B cell (primary cell): ENCODE data around the gene RAC2. TPM values are rescaled to one million over a fixed set of nuclear protein-coding genes. Genes with fewer than 3 reads are reported as not detected.

Experiments
- ATAC-seq: fragments of 200-7000 bp; cut with Tn5 transposase; one replicate; pipeline ENCODE4 v1.10.0; 2021; ENCODE audit warnings: low read depth, mild to moderate bottlenecking, moderate number of reproducible peaks, moderate library complexity
- CTCF ChIA-PET: fragments of 350-600 bp; sonication (Branson Sonifier 250); formaldehyde crosslinking; loops from one replicate; lab custom pipeline; 2021; ENCODE audit warnings: antibody characterized with exemption, inconsistent platforms; lab: Charles Lee
- POLR2A ChIA-PET: fragments of 350-600 bp; sonication (Branson Sonifier 250); formaldehyde crosslinking; loops from one replicate; lab custom pipeline; 2021; ENCODE audit warnings: antibody characterized with exemption; lab: Charles Lee
- DNase-seq: peaks from one replicate; pipeline ENCODE4 v3.0.0; 2013
- H2AFZ ChIP-seq: 2 replicates; pipeline ENCODE4 v1.6.1; 2012; ENCODE audit warnings: mild to moderate bottlenecking, low read depth, low read length; ENCODE audit not compliant: insufficient read depth, poor library complexity, severe bottlenecking
- H3K27ac ChIP-seq, 2 donors: 1 replicate in 1 of 2; 2 replicates in 1 of 2; pipeline ENCODE4 v1.5.1; 2012 to 2013; ENCODE audit warnings: low read length in 2 of 2, mild to moderate bottlenecking in 2 of 2, moderate library complexity in 1 of 2
- H3K27me3 ChIP-seq, 4 experiments: fragments of 200-600 bp in 1 of 4; sonication (generic) in 1 of 4; replicated peaks in 1 of 4; 1 replicate in 2 of 4; 2 replicates in 2 of 4; pipeline versions ENCODE4 v1.6.1 to v1.7.0; 2013 to 2016; ENCODE audit warnings: low read length in 3 of 4, mild to moderate bottlenecking in 2 of 4, mixed read lengths in 1 of 4, moderate library complexity in 1 of 4; ENCODE audit not compliant: insufficient read depth in 4 of 4, control insufficient read depth in 3 of 4; ENCODE audit errors: control extremely low read depth in 1 of 4
- H3K36me3 ChIP-seq, 2 experiments: replicated peaks in 1 of 2; 1 replicate in 1 of 2; 2 replicates in 1 of 2; pipeline versions ENCODE4 v1.6.1 to v1.7.1; 2013; ENCODE audit warnings: low read length in 1 of 2; ENCODE audit not compliant: insufficient read depth in 2 of 2, control insufficient read depth in 1 of 2; ENCODE audit errors: control extremely low read depth in 1 of 2, extremely low read depth in 1 of 2
- H3K4me1 ChIP-seq, 2 donors: fragments of 200-600 bp in 1 of 2; sonication (generic) in 1 of 2; 1 replicate in 1 of 2; 2 replicates in 1 of 2; pipeline versions ENCODE4 v1.5.1 to v1.6.1; 2013 to 2017; ENCODE audit warnings: low read length in 2 of 2; ENCODE audit not compliant: control insufficient read depth in 2 of 2, insufficient read depth in 2 of 2
- H3K4me2 ChIP-seq: replicated peaks from 2 replicates; pipeline ENCODE3; 2012; ENCODE audit warnings: mild to moderate bottlenecking, low read depth, low read length; ENCODE audit not compliant: poor library complexity, severe bottlenecking
- H3K4me3 ChIP-seq, 5 experiments: fragments of 200-600 bp in 1 of 5; sonication (generic) in 1 of 5; 1 replicate in 3 of 5; 2 replicates in 2 of 5; pipeline versions ENCODE4 v1.5.1 to v1.7.0; 2011 to 2016; ENCODE audit warnings: low read length in 4 of 5, mild to moderate bottlenecking in 4 of 5, low read depth in 2 of 5, control low read depth in 1 of 5, moderate library complexity in 1 of 5; ENCODE audit not compliant: insufficient read depth in 1 of 5; ENCODE audit errors: control extremely low read depth in 1 of 5, extremely low read depth in 1 of 5
- H3K79me2 ChIP-seq: fragments of 200-600 bp; sonication (generic); one replicate; pipeline ENCODE4 v1.6.0; 2016; ENCODE audit warnings: low read length; ENCODE audit not compliant: control insufficient read depth, insufficient read depth
- H3K9ac ChIP-seq: fragments of 200-600 bp; sonication (generic); 2 replicates; pipeline ENCODE4 v1.6.1; 2017; ENCODE audit warnings: mild to moderate bottlenecking, low read length, moderate library complexity
- H3K9me3 ChIP-seq, 3 donors: one replicate each; pipeline versions ENCODE4 v1.6.1 to v1.7.1; 2013; ENCODE audit warnings: low read length in 2 of 3; ENCODE audit not compliant: control insufficient read depth in 2 of 3, insufficient read depth in 1 of 3; ENCODE audit errors: control extremely low read depth in 1 of 3
- H4K20me1 ChIP-seq: 2 replicates; pipeline ENCODE4 v1.6.0; 2012; ENCODE audit warnings: mild to moderate bottlenecking, low read length; ENCODE audit not compliant: insufficient read depth, control insufficient read depth, poor library complexity, severe bottlenecking
- H3K27ac Mint-ChIP-seq: one replicate; pipeline ENCODE4 v1.8.0; 2021; ENCODE audit warnings: mixed read lengths
- H3K27me3 Mint-ChIP-seq: one replicate; pipeline ENCODE4 v1.8.0; 2021; ENCODE audit warnings: mixed read lengths
- H3K4me1 Mint-ChIP-seq: one replicate; pipeline ENCODE4 v1.8.0; 2021; ENCODE audit warnings: mixed read lengths
- H3K4me3 Mint-ChIP-seq: one replicate; pipeline ENCODE4 v1.8.0; 2021; ENCODE audit warnings: mixed read lengths
- H3K9me3 Mint-ChIP-seq: one replicate; pipeline ENCODE4 v1.8.0; 2022; ENCODE audit warnings: mixed read lengths; ENCODE audit not compliant: insufficient read depth
- CTCF ChIP-seq: fragments of 200-600 bp; IDR thresholded peaks from one replicate; pipeline ENCODE4 v1.8.0; 2022; ENCODE audit warnings: antibody characterized with exemption, mild to moderate bottlenecking
- EZH2 ChIP-seq: IDR thresholded peaks from 2 replicates; pipeline ENCODE4 v1.6.1; 2012; ENCODE audit warnings: borderline replicate concordance, low read depth, mild to moderate bottlenecking, moderate library complexity, low read length; ENCODE audit not compliant: insufficient read depth, poor library complexity, severe bottlenecking
- WGBS: methylation state at CpG from one replicate; pipeline ENCODE4 v1.1.5; 2013; ENCODE audit warnings: missing lambda C conversion rate; ENCODE audit not compliant: insufficient coverage; 5-methylcytosine and 5-hydroxymethylcytosine counted together
- intact Hi-C: fragments of 100-400 bp; cut with micrococcal nuclease; formaldehyde crosslinking; loops from one replicate; pipeline ENCODE4 v1.10.0; 2022
- polyA plus RNA-seq: library from polyadenylated mRNA; depleted of rRNA; stranded (reverse); fragments of >200 nt; gene quantifications from 2 replicates; pipeline ENCODE4 v1.2.3, GENCODE V29; 2012
- total RNA-seq, 2 donors: library from RNA; stranded (reverse); fragments of 120-200 nt in 1 of 2; gene quantifications; 1 replicate in 1 of 2; 2 replicates in 1 of 2; pipeline versions ENCODE4 v1.2.3 to v1.2.4, GENCODE V29; 2013 to 2022

Gene RAC2
- total and polyA plus RNA-seq, 2 donors (not counting 1 experiment from before 2014, with no cell fraction given), result 273 to 776 TPM

- POLR2A ChIA-PET, result interaction anchor here (0.7 kb wide), 1 partner anchor 372 kb away, joined by 3 read pairs; no protein-coding TSS in a partner anchor
- no peaks in the 10 kb centered on the region for H3K9me3 Mint-ChIP-seq
- H3K9ac ChIP-seq, result no peak overlapping the region
- no peak for ATAC-seq
- no peak overlapping the region for H3K4me3 ChIP-seq
- no peak overlapping the region for H2AFZ ChIP-seq
- H3K4me2 ChIP-seq, result no peak overlapping the region
- peaks cover 30% of the 10 kb centered on the region for H3K27me3 Mint-ChIP-seq
- H3K4me1 Mint-ChIP-seq, result peaks cover 13% of the 10 kb centered on the region
- DNase-seq, result no peak
- no peaks in the 10 kb centered on the region for H3K36me3 ChIP-seq
- H3K4me1 ChIP-seq, result peaks cover 11 to 15% of the 10 kb centered on the region in 2 donors
- no peak overlapping the region for H3K4me3 Mint-ChIP-seq
- no peaks in the 10 kb centered on the region for H4K20me1 ChIP-seq
- no peaks in the 10 kb centered on the region for H3K79me2 ChIP-seq
- CTCF ChIA-PET, result interaction anchor here (1.1 kb wide), 1 partner anchor 81 kb away, joined by 3 read pairs; no protein-coding TSS in a partner anchor
- peaks cover 0 to 14% (median 0%) of the 10 kb centered on the region in 4 experiments for H3K27me3 ChIP-seq
- H3K27ac ChIP-seq, result no peak overlapping the region
- WGBS, result 98% methylated on average over 7 of the region's 10 CpGs
- intact Hi-C loops, result no loop called here
- no peak for TF ChIP-seq EZH2
- TF ChIP-seq CTCF, result no peak
- H3K27ac Mint-ChIP-seq, result no peak overlapping the region
- peaks cover 0 to 5% (median 0%) of the 10 kb centered on the region in 3 donors for H3K9me3 ChIP-seq
Measured at GRCh38 chr22:37179126-37179470, 65.0 kb downstream of the RAC2 start.

GRCh38 chr22:37178350-37179125 lies 65.5 kb downstream of the RAC2 start:
- Histone ChIP-seq H4K20me1 (no peaks in the 10 kb centered on the region), H3K4me3 (no peak overlapping the region), H3K4me2 (no peak overlapping the region), H3K27me3 (peaks cover 0 to 18% (median 0%) of the 10 kb centered on the region in 4 experiments), H3K36me3 (no peaks in the 10 kb centered on the region), H3K9me3 (peaks cover 0 to 5% (median 0%) of the 10 kb centered on the region in 3 donors), H3K79me2 (no peaks in the 10 kb centered on the region), H3K27ac (no peak overlapping the region), H3K4me1 (peaks cover 11 to 15% of the 10 kb centered on the region in 2 donors), H2AFZ (no peak overlapping the region), H3K9ac (no peak overlapping the region)
- WGBS, result 86% methylated on average over 17 of the region's 17 CpGs
- intact Hi-C loops, result no loop called here
- ATAC-seq (no peak), DNase-seq (no peak)
- Mint-ChIP-seq H3K27me3 (peaks cover 30% of the 10 kb centered on the region), H3K27ac (no peak overlapping the region), H3K4me1 (peaks cover 13% of the 10 kb centered on the region), H3K4me3 (no peak overlapping the region), H3K9me3 (no peaks in the 10 kb centered on the region)
- ChIA-PET POLR2A (no interaction called here), CTCF (interaction anchor here (1.1 kb wide), 1 partner anchor 82 kb away, joined by 3 read pairs; no protein-coding TSS in a partner anchor)
- TF ChIP-seq EZH2, result no peak
- TF ChIP-seq CTCF, result no peak
